ENCODE measurements around the gene TMEM131L.

The TMEM131L gene

GRCh38 chr4:153616006-153616555, 149.9 kb downstream of the TMEM131L start:
- no peak for DNase-seq (ENCODE audit: low read depth in 2 of 2)

DNA sequence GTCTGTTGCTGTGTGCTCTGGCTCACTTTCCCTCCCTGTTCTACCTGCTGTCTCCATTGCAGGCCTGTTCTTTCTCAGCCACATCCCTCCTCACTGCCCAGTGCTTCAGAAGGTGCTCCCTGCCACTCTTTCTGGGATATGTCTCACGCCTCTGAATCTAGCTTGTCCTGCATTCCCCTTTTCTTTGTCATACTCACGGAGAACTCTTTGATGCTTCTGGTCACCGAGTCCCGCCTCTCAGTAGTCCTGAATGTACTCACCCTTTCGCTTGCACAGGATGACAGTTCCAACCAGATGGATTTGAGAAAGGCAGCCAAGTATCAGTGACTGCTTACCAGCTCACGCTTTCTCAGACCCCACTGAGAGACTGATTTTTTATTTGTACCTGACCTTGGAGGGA, 152.7 kb downstream of the TMEM131L start:
- DNase-seq (ENCODE audit: low read depth in 2 of 2) = no peak

DNA sequence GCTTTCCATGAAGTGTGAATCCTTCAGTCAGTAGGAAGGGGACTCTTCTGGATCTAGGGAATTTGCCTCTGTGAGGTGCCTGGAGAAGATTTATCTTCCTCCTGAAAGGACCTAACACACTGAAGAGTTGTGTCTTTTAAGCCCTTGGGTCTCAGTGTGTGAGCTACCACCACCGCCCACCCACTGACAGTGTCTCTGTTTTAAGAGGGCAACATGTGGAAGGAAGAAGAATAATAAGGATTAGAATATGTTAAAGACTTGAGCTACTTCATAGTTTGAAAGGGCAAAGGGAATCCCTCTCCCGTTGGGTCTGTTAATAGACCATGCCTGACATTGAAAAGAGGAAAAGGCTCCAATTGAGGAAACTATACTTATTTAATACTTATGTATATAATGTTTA, 153.7 kb downstream of the TMEM131L start:
- no peak for DNase-seq (ENCODE audit: low read depth in 2 of 2)

- DNase-seq (ENCODE audit: low read depth in 2 of 2) = no peak
Observed at GRCh38 chr4:153620352-153620751, 154.2 kb downstream of the TMEM131L start.

DNA sequence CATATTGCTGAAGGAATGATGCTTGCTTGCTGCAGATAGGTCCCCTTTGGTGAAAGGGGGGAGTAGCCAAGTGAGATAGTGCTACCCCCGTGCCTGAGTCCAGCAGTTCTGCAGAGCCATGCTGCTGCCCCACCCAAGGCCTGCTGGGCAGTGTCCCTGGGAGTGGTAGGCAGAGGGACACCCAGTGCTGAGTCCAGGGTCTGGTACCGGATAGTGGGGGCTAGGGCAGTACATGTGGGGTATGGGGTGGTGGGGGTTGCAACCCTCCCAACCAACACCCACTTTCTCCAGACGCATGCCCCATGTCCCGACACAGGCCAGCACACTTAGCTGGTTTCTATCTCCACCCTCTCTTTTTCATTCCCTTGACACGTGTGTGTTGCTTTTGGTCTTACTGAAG, 155.9 kb downstream of the TMEM131L start:
- no peak for DNase-seq (ENCODE audit: low read depth in 2 of 2)

GRCh38 chr4:153622778-153623240, 156.6 kb downstream of the TMEM131L start:
- no peak for DNase-seq (ENCODE audit: low read depth in 2 of 2)

- no peak for DNase-seq (ENCODE audit: low read depth in 2 of 2)
Observed at GRCh38 chr4:153623491-153623890, 157.3 kb downstream of the TMEM131L start.

DNA sequence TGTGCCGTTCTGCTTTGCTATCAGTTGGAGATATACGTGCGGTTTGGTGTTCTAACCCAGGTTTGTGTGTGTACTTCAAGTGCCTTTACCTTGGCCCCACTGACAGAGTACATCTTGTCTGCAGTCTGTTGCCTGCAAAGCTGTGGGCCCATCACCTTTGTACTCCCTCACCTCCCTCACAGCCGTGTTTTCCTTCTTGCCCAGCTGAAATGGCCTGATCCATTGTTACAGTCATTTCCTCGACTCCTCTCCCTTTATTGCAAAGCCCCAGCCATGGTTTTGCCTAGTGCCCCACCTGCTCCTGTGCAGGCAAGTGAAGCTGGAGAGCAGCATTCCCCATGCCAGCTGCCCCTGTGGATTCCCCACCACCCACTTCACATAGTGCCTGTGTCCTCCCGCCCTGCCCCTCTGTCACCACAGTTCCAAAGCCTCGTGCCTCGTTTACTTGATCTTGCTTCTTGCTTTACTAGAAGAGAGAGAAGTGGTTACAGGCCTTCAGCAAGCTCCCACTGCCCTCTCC, 162.7 kb downstream of the TMEM131L start:
- no peak for DNase-seq (ENCODE audit: low read depth in 2 of 2)

DNA sequence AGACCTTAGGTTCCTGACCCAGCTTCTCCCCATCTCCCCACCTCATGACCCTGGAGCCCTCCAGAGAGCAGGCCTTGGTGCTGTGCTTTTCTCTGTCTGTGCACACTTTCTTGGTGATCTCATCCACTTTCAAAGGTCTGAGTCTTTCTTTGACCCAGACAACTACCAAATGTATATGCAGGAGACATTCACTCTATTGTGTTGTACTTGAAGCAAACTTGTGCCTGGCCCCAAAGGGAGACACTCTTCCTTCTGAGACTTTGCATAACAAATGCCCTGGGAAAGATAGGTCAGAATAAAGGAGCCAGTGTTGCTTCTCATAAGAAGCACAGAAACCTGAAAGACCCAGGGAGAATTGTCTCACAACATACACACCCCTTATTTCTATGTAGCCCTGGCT, 163.6 kb downstream of the TMEM131L start:
- no peak for DNase-seq (ENCODE audit: low read depth in 2 of 2)

GRCh38 chr4:153634738-153635353, 168.7 kb downstream of the TMEM131L start:
- DNase-seq (ENCODE audit: low read depth in 2 of 2) = no peak

- DNase-seq (ENCODE audit: low read depth in 2 of 2) = no peak
Observed at GRCh38 chr4:153635846-153636245, 169.7 kb downstream of the TMEM131L start.

DNA sequence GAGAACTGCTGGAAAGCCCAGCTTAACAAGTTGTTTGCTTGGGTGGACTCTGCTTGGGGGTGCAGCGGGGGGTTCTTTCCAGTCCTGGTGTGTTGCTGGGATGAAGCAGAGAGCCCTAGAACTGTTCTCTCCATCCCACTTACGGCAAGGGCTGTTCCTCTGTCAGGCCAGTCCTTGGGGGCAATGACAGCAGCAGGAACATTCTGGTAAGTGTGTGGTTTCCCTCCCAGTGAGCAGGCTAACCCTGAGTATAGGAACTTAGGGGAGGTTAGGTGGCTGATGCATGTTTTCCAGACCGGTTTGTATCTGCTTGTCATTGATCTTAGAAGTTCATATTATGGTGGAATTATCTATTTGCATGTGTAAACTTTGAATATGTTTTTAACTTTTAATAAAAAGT, 171.0 kb downstream of the TMEM131L start:
- no peak for DNase-seq (ENCODE audit: low read depth in 2 of 2)

DNA sequence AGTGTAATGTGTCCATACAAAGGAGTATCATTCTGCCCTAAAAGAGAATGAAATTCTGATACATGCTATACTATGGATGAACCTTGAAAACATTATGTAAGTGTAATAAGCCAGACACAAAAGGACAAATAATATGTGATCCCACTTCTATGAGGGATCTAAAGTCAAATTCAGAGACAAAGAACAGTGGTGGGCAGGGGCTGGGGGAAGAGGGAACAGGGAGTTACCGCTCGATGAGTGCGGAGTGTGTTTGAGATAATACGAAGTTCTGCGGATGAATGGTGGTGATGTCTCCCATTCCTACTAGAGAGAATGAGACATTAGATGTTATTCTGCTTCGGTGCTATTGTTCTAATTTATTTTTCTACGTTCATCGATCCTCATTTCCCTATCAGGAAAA, 171.9 kb downstream of the TMEM131L start:
- DNase-seq (ENCODE audit: low read depth in 2 of 2) = no peak

DNA sequence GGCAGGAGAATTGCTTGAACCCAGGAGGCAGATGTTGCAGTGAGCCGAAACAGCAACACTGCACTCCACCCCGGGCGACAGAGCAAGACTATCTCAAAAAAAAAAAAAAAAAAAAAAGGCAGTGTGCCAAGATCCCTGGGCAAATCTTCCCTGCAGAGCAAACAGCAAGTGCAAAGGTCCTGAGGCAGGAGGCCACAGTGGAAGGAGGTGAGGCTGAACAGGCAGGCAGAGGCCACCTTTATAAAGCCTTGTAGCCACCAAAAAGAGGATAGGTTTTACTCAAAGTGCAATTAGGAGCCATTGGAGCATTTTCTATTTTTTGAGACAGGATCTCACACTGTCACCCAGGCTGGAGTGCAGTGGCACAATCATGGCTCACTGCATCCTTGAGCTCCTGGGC, 172.8 kb downstream of the TMEM131L start:
- DNase-seq (ENCODE audit: low read depth in 2 of 2) = no peak

DNA sequence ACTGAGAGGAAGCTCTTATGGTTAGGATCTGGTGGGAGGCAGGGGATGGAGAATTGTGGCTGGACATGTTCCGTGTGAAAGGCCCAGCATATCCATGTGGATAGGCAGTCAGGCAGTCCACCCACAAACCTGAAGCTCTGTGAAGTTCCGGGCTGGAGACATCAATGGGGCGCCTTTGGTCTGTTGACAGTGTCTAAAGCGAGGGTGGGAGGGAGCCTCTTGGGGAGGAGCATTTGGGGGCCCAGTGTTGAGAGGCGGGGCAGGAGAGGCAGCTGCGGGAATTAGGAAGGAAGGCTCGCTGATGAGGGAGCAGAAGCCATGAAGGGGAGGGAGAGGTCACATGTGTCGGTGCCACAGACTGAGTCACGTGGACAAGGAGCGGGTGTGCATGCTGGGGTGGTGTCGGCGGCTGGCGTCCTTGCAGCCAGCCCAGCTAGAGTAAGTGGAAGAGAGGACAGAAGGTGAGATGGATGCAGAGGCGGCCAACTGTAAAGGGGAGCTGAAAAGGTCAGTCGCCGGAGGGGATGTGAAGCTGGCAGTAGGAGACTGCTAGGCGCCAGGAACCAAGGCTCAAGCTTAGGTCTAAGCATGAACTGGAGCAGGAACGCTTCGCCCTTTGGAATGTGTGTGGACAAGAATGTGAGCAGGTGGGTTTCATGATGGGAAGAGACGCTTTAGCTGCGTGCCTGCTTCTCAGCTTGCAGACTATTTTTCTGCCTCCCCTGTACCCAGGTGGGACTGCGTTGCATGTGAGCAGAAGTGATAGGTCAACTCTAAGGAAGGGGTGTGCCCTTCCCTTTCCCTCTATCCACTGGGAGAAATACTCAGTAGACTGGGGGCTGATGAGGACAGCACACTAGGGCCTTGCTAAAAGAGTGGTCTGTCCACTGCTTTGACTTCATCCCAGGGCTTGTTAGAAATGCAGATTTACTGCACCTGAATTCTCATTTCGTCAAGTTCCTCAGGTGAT, 174.0 kb downstream of the TMEM131L start:
- no peak for DNase-seq (ENCODE audit: low read depth in 2 of 2)

GRCh38 chr4:153641532-153641931, 175.4 kb downstream of the TMEM131L start:
- DNase-seq (ENCODE audit: low read depth in 2 of 2) = no peak

- DNase-seq (ENCODE audit: low read depth in 2 of 2) = no peak
Observed at GRCh38 chr4:153643406-153644383, 177.5 kb downstream of the TMEM131L start.

- DNase-seq (ENCODE audit: low read depth in 2 of 2) = no peak
Observed at GRCh38 chr4:153645183-153645582, 179.0 kb downstream of the TMEM131L start.

- no peak for DNase-seq (ENCODE audit: low read depth in 2 of 2)
Observed at GRCh38 chr4:153646261-153646660, 180.1 kb downstream of the TMEM131L start.

DNA sequence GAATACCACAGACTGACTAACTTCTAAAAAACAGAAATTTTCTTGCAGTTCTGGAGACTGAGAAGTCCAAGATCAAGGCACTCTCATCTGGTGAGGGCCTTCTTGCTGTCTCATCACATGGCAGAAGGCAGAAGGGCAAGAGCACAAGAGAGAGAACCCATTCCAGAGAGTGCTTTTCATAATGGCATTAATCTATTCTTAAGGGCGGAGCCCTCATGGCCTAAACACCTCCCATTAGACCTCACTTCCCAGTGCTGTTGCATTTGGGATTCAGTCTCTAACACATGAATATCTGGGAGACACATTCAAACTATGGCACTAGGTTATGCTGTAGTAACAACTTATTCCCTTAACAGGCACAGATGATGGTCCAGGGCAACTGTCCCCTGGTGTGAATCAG, 180.8 kb downstream of the TMEM131L start:
- DNase-seq (ENCODE audit: low read depth in 2 of 2) = no peak

DNA sequence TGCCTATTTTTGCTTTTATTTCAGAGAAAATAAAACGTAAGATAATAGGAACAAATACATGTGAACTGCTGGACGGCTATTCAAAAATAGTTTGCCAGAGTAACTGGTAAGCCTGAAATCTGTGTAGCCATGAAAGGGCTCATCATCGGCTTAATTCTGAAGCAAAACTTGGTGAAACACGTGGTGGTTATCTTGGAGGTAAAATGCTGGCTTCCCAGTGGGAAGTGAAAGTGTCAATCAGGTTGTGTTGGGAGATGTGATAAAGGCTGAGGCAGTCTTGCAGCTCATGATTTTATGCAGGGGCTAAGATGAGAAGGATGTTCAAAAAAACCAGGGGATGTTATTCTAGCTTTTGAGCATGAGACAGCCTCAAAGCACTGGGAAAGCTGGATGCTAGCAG, 181.8 kb downstream of the TMEM131L start:
- DNase-seq (ENCODE audit: low read depth in 2 of 2) = no peak

All from stimulated activated CD8-positive, alpha-beta memory T cell treated with anti-CD3 and anti-CD28 coated beads, Interleukin-15, amount 100 ng/mL, for 4 hours (primary cell).